22Rv1 (cell line): ENCODE measurements around the gene CASP10.

Experiments
- ZFX ChIP-seq: fragments of 450-650 bp; IDR thresholded peaks from 2 replicates; pipeline ENCODE4 v1.6.1; 2017; ENCODE audit warnings: antibody characterized with exemption, borderline replicate concordance
- TF ChIP-seq, protein P1 (sequence below): fragments of 450-650 bp; IDR thresholded peaks from 2 replicates; pipeline ENCODE4 v1.5.1; 2017; ENCODE audit warnings: mild to moderate bottlenecking

- TF ChIP-seq, protein P1, sequence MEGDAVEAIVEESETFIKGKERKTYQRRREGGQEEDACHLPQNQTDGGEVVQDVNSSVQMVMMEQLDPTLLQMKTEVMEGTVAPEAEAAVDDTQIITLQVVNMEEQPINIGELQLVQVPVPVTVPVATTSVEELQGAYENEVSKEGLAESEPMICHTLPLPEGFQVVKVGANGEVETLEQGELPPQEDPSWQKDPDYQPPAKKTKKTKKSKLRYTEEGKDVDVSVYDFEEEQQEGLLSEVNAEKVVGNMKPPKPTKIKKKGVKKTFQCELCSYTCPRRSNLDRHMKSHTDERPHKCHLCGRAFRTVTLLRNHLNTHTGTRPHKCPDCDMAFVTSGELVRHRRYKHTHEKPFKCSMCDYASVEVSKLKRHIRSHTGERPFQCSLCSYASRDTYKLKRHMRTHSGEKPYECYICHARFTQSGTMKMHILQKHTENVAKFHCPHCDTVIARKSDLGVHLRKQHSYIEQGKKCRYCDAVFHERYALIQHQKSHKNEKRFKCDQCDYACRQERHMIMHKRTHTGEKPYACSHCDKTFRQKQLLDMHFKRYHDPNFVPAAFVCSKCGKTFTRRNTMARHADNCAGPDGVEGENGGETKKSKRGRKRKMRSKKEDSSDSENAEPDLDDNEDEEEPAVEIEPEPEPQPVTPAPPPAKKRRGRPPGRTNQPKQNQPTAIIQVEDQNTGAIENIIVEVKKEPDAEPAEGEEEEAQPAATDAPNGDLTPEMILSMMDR: no peak
- TF ChIP-seq ZFX: no peak
These were observed 81.7 kb downstream of the CASP10 start for GRCh38 chr2:201264472-201265173.
